Suppressor macrophage treated with lipopolysaccharide for 4 hours (primary cell): ENCODE data around the gene PPIL6.
"Not testable (repeated sequence)": the region's sequence is repeated elsewhere in the genome, so short reads cannot be mapped to it uniquely, and the experiment has no call there.

Source experiments
- DNase-seq: peaks from one replicate; pipeline ENCODE4 v3.0.0-alpha.2; 2020

The PPIL6 gene

GRCh38 chr6:109393157-109393885, 47.1 kb downstream of the PPIL6 start:
- DNase-seq, result no peak

GRCh38 chr6:109389650-109390274, 50.7 kb downstream of the PPIL6 start:
- no peak for DNase-seq

GRCh38 chr6:109388265-109388664, 52.2 kb downstream of the PPIL6 start:
- DNase-seq, result no peak

- no peak for DNase-seq
These were observed 56.9 kb downstream of the PPIL6 start for GRCh38 chr6:109383438-109383940.

GRCh38 chr6:109382576-109383437, 57.6 kb downstream of the PPIL6 start:
- DNase-seq, result peak; percentile 96

GRCh38 chr6:109381747-109382575, 58.5 kb downstream of the PPIL6 start, which contains the start of gene CD164:
CD164 (minus strand) TSS chr6:109382467; CDS start chr6:109382378, 89 bp downstream.
- peak; percentile 99 for DNase-seq

GRCh38 chr6:109381061-109381746, 59.2 kb downstream of the PPIL6 start:
- DNase-seq, result peak; percentile 48

GRCh38 chr6:109379711-109380110, 60.7 kb downstream of the PPIL6 start:
- DNase-seq, result no peak

- DNase-seq, result no peak
These were observed 62.7 kb downstream of the PPIL6 start for GRCh38 chr6:109377717-109378116.

GRCh38 chr6:109374326-109374892, 66.0 kb downstream of the PPIL6 start:
- no peak for DNase-seq

- DNase-seq, result peak; percentile 84
These were observed 66.7 kb downstream of the PPIL6 start for GRCh38 chr6:109373762-109374161.

GRCh38 chr6:109373331-109373730, 67.1 kb downstream of the PPIL6 start:
- no peak for DNase-seq

GRCh38 chr6:109372130-109372529, 68.3 kb downstream of the PPIL6 start:
- DNase-seq, result peak; percentile 42

GRCh38 chr6:109370792-109371191, 69.6 kb downstream of the PPIL6 start:
- DNase-seq, result no peak

GRCh38 chr6:109370336-109370735, 70.1 kb downstream of the PPIL6 start:
- no peak for DNase-seq

- DNase-seq, result no peak
These were observed 70.7 kb downstream of the PPIL6 start for GRCh38 chr6:109369728-109370127.

- not testable (repeated sequence) for DNase-seq
These were observed 75.9 kb downstream of the PPIL6 start for GRCh38 chr6:109364382-109365078.

- no peak for DNase-seq
These were observed 76.7 kb downstream of the PPIL6 start for GRCh38 chr6:109363753-109364152.

GRCh38 chr6:109362102-109362884, 78.1 kb downstream of the PPIL6 start:
- DNase-seq, result no peak

GRCh38 chr6:109360791-109361190, 79.6 kb downstream of the PPIL6 start:
- DNase-seq, result no peak
